Heart left ventricle (tissue), 16 donors: ENCODE results near the gene AFTPH. TPM values are rescaled to one million over a fixed set of nuclear protein-coding genes. Genes with fewer than 3 reads are reported as not detected.

Source experiments
- ATAC-seq, 4 donors: fragments of 200-7000 bp; cut with Tn5 transposase; one replicate each; pipeline ENCODE4 v1.9.1; 2020 to 2022; ENCODE audit warnings: moderate library complexity in 4 of 4, mild to moderate bottlenecking in 3 of 4, moderate number of reproducible peaks in 1 of 4
- DNase-seq, 5 donors: peaks; one replicate each; pipeline ENCODE4 v3.0.0-alpha.2; 2020
- H3K27ac ChIP-seq, 12 donors: fragments of 200-600 bp; sonication (generic) in 4 of 12; one replicate each; pipeline versions ENCODE4 v1.5.0 to v1.8.0; 2016 to 2022; ENCODE audit warnings: mild to moderate bottlenecking in 2 of 12
- H3K27me3 ChIP-seq, 9 donors: fragments of 200-600 bp; sonication (generic) in 2 of 9; one replicate each; pipeline versions ENCODE4 v1.5.1 to v1.8.0; 2016 to 2022; ENCODE audit warnings: mild to moderate bottlenecking in 3 of 9
- H3K36me3 ChIP-seq, 9 donors: fragments of 200-600 bp; sonication (generic) in 2 of 9; one replicate each; pipeline versions ENCODE4 v1.5.0 to v1.8.0; 2018 to 2022; ENCODE audit warnings: mild to moderate bottlenecking in 2 of 9
- H3K4me1 ChIP-seq, 12 donors: fragments of 200-600 bp; sonication (generic) in 4 of 12; one replicate each; pipeline versions ENCODE4 v1.5.0 to v1.8.0; 2016 to 2022; ENCODE audit warnings: mild to moderate bottlenecking in 3 of 12
- H3K4me3 ChIP-seq, 12 donors: fragments of 200-600 bp; sonication (generic) in 4 of 12; one replicate each; pipeline versions ENCODE4 v1.5.0 to v1.8.0; 2017 to 2022; ENCODE audit warnings: mild to moderate bottlenecking in 9 of 12, moderate library complexity in 4 of 12
- H3K9me3 ChIP-seq, 12 donors: fragments of 200-600 bp; sonication (generic) in 4 of 12; one replicate each; pipeline versions ENCODE4 v1.5.0 to v1.8.0; 2016 to 2022; ENCODE audit warnings: mild to moderate bottlenecking in 1 of 12
- CTCF ChIP-seq, 12 donors: fragments of 200-600 bp; sonication (generic) in 4 of 12; IDR thresholded peaks; one replicate each; pipeline versions ENCODE4 v1.5.0 to v1.8.0; 2018 to 2022; ENCODE audit warnings: antibody characterized with exemption in 12 of 12, mild to moderate bottlenecking in 5 of 12
- POLR2A ChIP-seq, 2 donors: fragments of 450-650 bp; IDR thresholded peaks; one replicate each; pipeline ENCODE4 v1.6.1; 2017; ENCODE audit warnings: antibody characterized with exemption in 2 of 2, mild to moderate bottlenecking in 2 of 2, moderate library complexity in 2 of 2
- WGBS, 4 donors: extraction: QIAGEN DNeasy Blood & Tissue Kit in 2 of 4; methylation state at CpG; one replicate each; pipeline versions ENCODE4 v1.1.5 to v1.1.7; 2013 to 2018; 5-methylcytosine and 5-hydroxymethylcytosine counted together
- intact Hi-C, 10 donors: fragments of 100-400 bp; cut with DNase I; formaldehyde crosslinking; loops; one replicate each; pipeline versions ENCODE4 v1.11.1 to v1.14.2; 2022
- polyA plus RNA-seq, 2 donors: library from polyadenylated mRNA; stranded (reverse); fragments of 200-250 nt; gene quantifications; one replicate each; pipeline ENCODE4 v1.2.3, GENCODE V29; 2013
- total RNA-seq, 9 donors: library from RNA; depleted of rRNA in 2 of 9; stranded (reverse); fragments of >200 nt in 2 of 9; fragmentation: NEBNext Ultra II Directional in 3 of 9; extraction: Animal tissue kit (Norgen Biotek cat#: 25700) in 3 of 9; gene quantifications; one replicate each; pipeline versions ENCODE4 v1.1.0 to v1.2.4, GENCODE V29; 2016 to 2023
- donor health status: ischemic (EF 13 %, LVEDD 7.1; RV severe dilation, severe dysfunction).
- donor health status: healthy with polysubstance abuse.
- donor health status: DM: no; HTN: yes; CAD: no.
- donor health status: DM: no; HTN: no; CAD: no.
- donor health status: ischemic (EF 25% LVEDD 6.9; RV normal size, moderate dysfunction).
- donor health status: ischemic (EF 25% LVEDD 5.7; RV mildly dilated, moderate dysfunction).
- donor health status: healthy.
- donor health status: DM: yes; HTN: yes; CAD: no.
- donor health status: ischemic (EF 35%, LVEDD 5.7; RV mildly dilated, moderate dysfunction).
- donor health status: nonischemic (EF 11% LVEDD 7.7; RV severe dilation, severe dysfunction).
- donor health status: DM: yes; HTN: yes; CAD: no.
- donor health status: PGD.
- donor health status: ischemic (EF 29% LVEDD 5.4; RV normal size, mild dysfunction).
- donor health status: nonischemic (EF 23%, LVEDD 6.1; RV moderate dilation, normal function).

Gene AFTPH
- total and polyA plus RNA-seq, 11 donors = 9.2 to 15.2 (median 10.7) TPM

- Histone ChIP-seq H3K4me1 (no peaks in the 10 kb centered on the region), H3K9me3 (no peaks in the 10 kb centered on the region), H3K36me3 (no peaks in the 10 kb centered on the region), H3K27ac (no peak overlapping the region), H3K4me3 (no peak overlapping the region), H3K27me3 (peaks cover 0 to 6% (median 0%) of the 10 kb centered on the region in 9 donors)
- intact Hi-C loops = no loop called here
- no peak for TF ChIP-seq CTCF (IDR thresholded peaks at IDR 0.05)
- TF ChIP-seq POLR2A (IDR thresholded peaks at IDR 0.05) = no peak
- no peak for DNase-seq
- ATAC-seq = no peak
- 88 to 95% (median 95%) methylated on average over 1 of the region's 1 CpG for WGBS, 4 donors
Measured at GRCh38 chr2:64498438-64498837, 25.7 kb upstream of the AFTPH start.

GRCh38 chr2:64500549-64500948, 23.6 kb upstream of the AFTPH start:
- H3K36me3 ChIP-seq = no peaks in the 10 kb centered on the region
- peaks cover 0 to 6% (median 0%) of the 10 kb centered on the region in 9 donors for H3K27me3 ChIP-seq
- DNase-seq (no peak), ATAC-seq (no peak)
- WGBS, 4 donors = 80 to 86% (median 84%) methylated on average over 5 of the region's 5 CpGs
- intact Hi-C loops = no loop called here
- no peak overlapping the region for H3K4me3 ChIP-seq
- TF ChIP-seq CTCF (IDR thresholded peaks at IDR 0.05) (no peak), POLR2A (IDR thresholded peaks at IDR 0.05) (no peak)
- H3K27ac ChIP-seq = no peak overlapping the region
- H3K9me3 ChIP-seq = no peaks in the 10 kb centered on the region
- H3K4me1 ChIP-seq = no peaks in the 10 kb centered on the region

GRCh38 chr2:64501946-64502345, 22.2 kb upstream of the AFTPH start:
- no peak overlapping the region for H3K4me3 ChIP-seq
- ATAC-seq = no peak
- DNase-seq = no peak
- 66 to 77% (median 74%) methylated on average over 1 of the region's 1 CpG for WGBS, 4 donors
- no peaks in the 10 kb centered on the region for H3K4me1 ChIP-seq
- intact Hi-C loops = no loop called here
- peaks cover 0 to 6% (median 0%) of the 10 kb centered on the region in 9 donors for H3K27me3 ChIP-seq
- TF ChIP-seq CTCF (IDR thresholded peaks at IDR 0.05) (no peak), POLR2A (IDR thresholded peaks at IDR 0.05) (no peak)
- H3K9me3 ChIP-seq = no peaks in the 10 kb centered on the region
- H3K27ac ChIP-seq = no peak overlapping the region
- H3K36me3 ChIP-seq = no peaks in the 10 kb centered on the region

GRCh38 chr2:64502860-64503259, 21.3 kb upstream of the AFTPH start:
- no peak overlapping the region for H3K4me3 ChIP-seq
- intact Hi-C loops = no loop called here
- TF ChIP-seq POLR2A (IDR thresholded peaks at IDR 0.05) (no peak), CTCF (IDR thresholded peaks at IDR 0.05) (no peak)
- no peaks in the 10 kb centered on the region for H3K9me3 ChIP-seq
- ATAC-seq (no peak), DNase-seq (no peak)
- peaks cover 0 to 6% (median 0%) of the 10 kb centered on the region in 9 donors for H3K27me3 ChIP-seq
- no peak overlapping the region for H3K27ac ChIP-seq
- H3K36me3 ChIP-seq = no peaks in the 10 kb centered on the region
- 86 to 91% (median 88%) methylated on average over 4 of the region's 4 CpGs for WGBS, 4 donors
- H3K4me1 ChIP-seq = no peaks in the 10 kb centered on the region
